ENCODE data around the gene BEND3.
A peak's percentile ranks its signal among the peaks of the same experiment; 100 is the strongest.
"Not testable (repeated sequence)": the region's sequence is repeated elsewhere in the genome, so short reads cannot be mapped to it uniquely, and the experiment has no call there.

The BEND3 gene

GRCh38 chr6:107129370-107129925 lies 14.1 kb upstream of the BEND3 start:
- DNase-seq (no peak), ATAC-seq (replicated peaks) (no peak)
- H3K27me3 Mint-ChIP-seq = no peaks in the 10 kb centered on the region
- no peaks in the 10 kb centered on the region for H3K9me3 Mint-ChIP-seq
- no peak overlapping the region for H3K4me3 Mint-ChIP-seq
- H3K27ac Mint-ChIP-seq = no peak overlapping the region
- no peaks in the 10 kb centered on the region for H3K36me3 Mint-ChIP-seq
- peaks cover 10 to 13% of the 10 kb centered on the region in 2 donors for H3K4me1 Mint-ChIP-seq

- Mint-ChIP-seq H3K27me3 (no peaks in the 10 kb centered on the region), H3K4me1 (peaks cover 10 to 13% of the 10 kb centered on the region in 2 donors), H3K36me3 (no peaks in the 10 kb centered on the region), H3K4me3 (no peak overlapping the region), H3K27ac (no peak overlapping the region), H3K9me3 (no peaks in the 10 kb centered on the region)
- ATAC-seq (replicated peaks) = no peak
- no peak for DNase-seq
Observed at GRCh38 chr6:107128577-107128976, 13.3 kb upstream of the BEND3 start.

DNA sequence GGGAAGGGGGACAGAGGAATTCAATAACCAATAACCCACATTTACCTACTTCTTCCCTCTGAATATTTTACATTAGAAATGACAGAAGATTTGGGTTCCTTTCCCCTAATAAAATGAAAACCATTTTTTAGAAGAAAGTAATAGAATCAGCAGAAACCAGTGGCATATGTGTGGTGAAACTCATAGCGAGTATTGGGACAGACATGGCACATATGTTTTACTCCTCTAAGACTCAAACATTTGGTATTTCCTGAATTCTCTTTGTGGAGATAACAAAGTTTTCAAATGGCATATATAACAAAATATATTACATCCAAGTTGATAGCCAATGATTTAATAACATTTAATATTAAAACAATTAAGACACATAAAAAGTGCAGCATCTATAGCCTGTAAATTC lies 12.9 kb upstream of the BEND3 start:
- no peak for DNase-seq
- peaks cover 10 to 13% of the 10 kb centered on the region in 2 donors for H3K4me1 Mint-ChIP-seq
- no peaks in the 10 kb centered on the region for H3K9me3 Mint-ChIP-seq
- ATAC-seq (replicated peaks) = no peak
- no peaks in the 10 kb centered on the region for H3K27me3 Mint-ChIP-seq
- H3K27ac Mint-ChIP-seq = no peak overlapping the region
- no peaks in the 10 kb centered on the region for H3K36me3 Mint-ChIP-seq
- H3K4me3 Mint-ChIP-seq = no peak overlapping the region

DNA sequence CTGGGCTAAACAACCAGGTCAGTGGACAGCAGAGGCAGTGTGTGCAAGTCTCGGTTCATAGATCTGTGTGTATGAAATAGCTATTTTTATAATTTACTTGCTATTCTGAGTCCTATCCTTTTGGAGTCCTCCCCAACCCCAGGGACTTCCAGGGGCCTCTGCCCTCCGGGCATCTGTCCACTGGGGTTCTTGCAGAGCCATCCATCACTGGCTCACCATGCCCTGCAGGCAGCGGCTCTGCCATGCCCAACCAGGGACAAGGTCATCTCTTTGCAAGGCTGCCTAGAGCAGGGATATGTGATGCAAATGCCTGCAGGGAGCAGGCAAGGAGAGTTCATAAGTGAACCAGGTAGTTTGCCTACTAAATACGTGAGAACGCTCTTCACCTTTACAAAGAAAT lies 10.5 kb upstream of the BEND3 start:
- Mint-ChIP-seq H3K27ac (no peak overlapping the region), H3K4me1 (peaks cover 13 to 19% of the 10 kb centered on the region in 2 donors), H3K36me3 (no peaks in the 10 kb centered on the region), H3K27me3 (no peaks in the 10 kb centered on the region), H3K9me3 (no peaks in the 10 kb centered on the region), H3K4me3 (no peak overlapping the region)
- no peak for DNase-seq
- ATAC-seq (replicated peaks) = no peak

DNA sequence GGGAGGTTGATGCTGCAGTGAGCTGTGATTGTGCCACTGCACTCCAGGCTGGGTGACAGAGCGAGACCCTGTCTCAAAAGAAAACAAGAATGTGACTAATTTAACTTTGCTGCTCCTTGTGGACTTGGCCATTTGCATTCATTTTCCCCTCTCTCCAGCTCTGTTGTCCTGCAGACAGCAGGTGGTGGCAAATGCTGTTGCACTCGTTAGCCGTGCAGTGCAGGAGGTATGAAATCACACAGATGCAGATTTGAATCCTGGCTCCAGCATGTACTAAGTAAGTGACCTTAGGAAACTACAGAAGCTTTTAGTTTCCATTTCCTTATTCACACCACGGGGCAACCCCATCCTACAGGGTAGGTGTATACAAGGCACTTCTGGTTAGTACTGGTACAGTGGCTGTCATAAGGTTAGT lies 9.6 kb upstream of the BEND3 start:
- Mint-ChIP-seq H3K9me3 (no peaks in the 10 kb centered on the region), H3K27me3 (no peaks in the 10 kb centered on the region), H3K27ac (peak overlapping the region; percentile 37), H3K4me3 (no peak overlapping the region), H3K36me3 (no peaks in the 10 kb centered on the region), H3K4me1 (peaks cover 13 to 19% of the 10 kb centered on the region in 2 donors)
- DNase-seq (no peak), ATAC-seq (replicated peaks) (peak; percentile 90 to 96)

- Mint-ChIP-seq H3K27ac (no peak overlapping the region), H3K27me3 (no peaks in the 10 kb centered on the region), H3K9me3 (no peaks in the 10 kb centered on the region), H3K4me3 (no peak overlapping the region), H3K4me1 (peaks cover 6 to 19% of the 10 kb centered on the region in 2 donors), H3K36me3 (no peaks in the 10 kb centered on the region)
- ATAC-seq (replicated peaks) (no peak), DNase-seq (no peak)
Observed at GRCh38 chr6:107123501-107123900, 8.2 kb upstream of the BEND3 start.

DNA sequence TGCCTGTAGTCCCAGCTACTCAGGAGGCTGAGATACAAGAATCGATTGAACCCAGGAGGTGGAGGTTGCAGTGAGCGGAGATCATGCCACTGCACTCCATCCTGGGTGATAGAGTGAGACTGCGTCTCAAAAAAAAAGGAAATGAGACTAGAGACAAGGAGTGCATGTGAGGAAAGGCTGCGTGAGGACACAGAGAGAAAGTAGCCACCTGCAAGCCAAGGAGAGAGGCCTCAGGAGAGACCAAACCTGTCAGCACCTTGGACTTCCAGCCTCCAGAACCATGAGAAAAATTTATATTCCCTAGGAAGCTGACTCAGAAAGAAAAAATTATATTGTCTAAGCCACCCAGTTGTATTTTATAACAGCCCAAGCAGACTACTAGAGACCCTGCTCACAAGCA lies 7.4 kb upstream of the BEND3 start:
- no peak for DNase-seq
- Mint-ChIP-seq H3K27ac (no peak overlapping the region), H3K9me3 (no peaks in the 10 kb centered on the region), H3K4me1 (peaks cover 6 to 19% of the 10 kb centered on the region in 2 donors), H3K4me3 (no peak overlapping the region), H3K36me3 (no peaks in the 10 kb centered on the region), H3K27me3 (no peaks in the 10 kb centered on the region)
- ATAC-seq (replicated peaks) = peak in 1 of 2 donors; percentile 51

- H3K4me3 Mint-ChIP-seq = no peak overlapping the region
- H3K27me3 Mint-ChIP-seq = no peaks in the 10 kb centered on the region
- no peaks in the 10 kb centered on the region for H3K9me3 Mint-ChIP-seq
- ATAC-seq (replicated peaks) (no peak), DNase-seq (no peak)
- H3K4me1 Mint-ChIP-seq = peaks cover 6 to 20% of the 10 kb centered on the region in 2 donors
- no peak overlapping the region for H3K27ac Mint-ChIP-seq
- no peaks in the 10 kb centered on the region for H3K36me3 Mint-ChIP-seq
Observed at GRCh38 chr6:107121964-107122495, 6.7 kb upstream of the BEND3 start.

DNA sequence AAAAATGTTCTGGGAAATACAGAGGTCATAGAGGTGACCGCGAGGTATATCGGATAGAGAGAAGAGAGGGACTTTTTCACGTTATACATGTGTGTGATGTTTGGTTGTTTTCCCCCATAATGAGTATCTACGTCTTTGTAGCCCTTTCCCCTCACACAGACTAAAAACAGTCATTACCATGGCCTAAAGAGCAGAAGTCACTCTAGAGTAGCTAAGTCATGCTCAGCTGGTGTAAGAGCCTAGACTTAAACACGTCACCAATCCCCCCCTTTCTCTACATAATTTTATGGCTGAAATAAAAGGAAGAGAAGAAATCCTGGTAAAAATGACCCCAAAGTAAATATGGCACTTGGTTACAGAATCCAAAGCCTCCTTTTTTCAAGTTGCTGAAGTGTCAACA lies 6.0 kb upstream of the BEND3 start:
- H3K4me3 Mint-ChIP-seq = no peak overlapping the region
- ATAC-seq (replicated peaks) (no peak), DNase-seq (no peak)
- no peaks in the 10 kb centered on the region for H3K36me3 Mint-ChIP-seq
- peaks cover 9 to 28% of the 10 kb centered on the region in 2 donors for H3K4me1 Mint-ChIP-seq
- H3K9me3 Mint-ChIP-seq = no peaks in the 10 kb centered on the region
- no peak overlapping the region for H3K27ac Mint-ChIP-seq
- no peaks in the 10 kb centered on the region for H3K27me3 Mint-ChIP-seq

- H3K4me1 Mint-ChIP-seq = peaks cover 10 to 28% of the 10 kb centered on the region in 2 donors
Observed at GRCh38 chr6:107120404-107120803, 5.1 kb upstream of the BEND3 start.

GRCh38 chr6:107118976-107119375 lies 3.7 kb upstream of the BEND3 start:
- Mint-ChIP-seq H3K27me3 (no peaks in the 10 kb centered on the region), H3K27ac (no peak overlapping the region), H3K9me3 (no peaks in the 10 kb centered on the region), H3K4me3 (no peak overlapping the region), H3K36me3 (no peaks in the 10 kb centered on the region), H3K4me1 (peaks cover 7 to 20% of the 10 kb centered on the region in 2 donors)
- DNase-seq = no peak
- ATAC-seq (replicated peaks) = no peak

More at GRCh38 chr6:107120404-107120803, 5.1 kb upstream of the BEND3 start:
- Mint-ChIP-seq H3K27me3 (no peaks in the 10 kb centered on the region), H3K36me3 (no peaks in the 10 kb centered on the region), H3K27ac (no peak overlapping the region), H3K4me3 (no peak overlapping the region), H3K9me3 (no peaks in the 10 kb centered on the region)
- no peak for DNase-seq
- no peak for ATAC-seq (replicated peaks)

DNA sequence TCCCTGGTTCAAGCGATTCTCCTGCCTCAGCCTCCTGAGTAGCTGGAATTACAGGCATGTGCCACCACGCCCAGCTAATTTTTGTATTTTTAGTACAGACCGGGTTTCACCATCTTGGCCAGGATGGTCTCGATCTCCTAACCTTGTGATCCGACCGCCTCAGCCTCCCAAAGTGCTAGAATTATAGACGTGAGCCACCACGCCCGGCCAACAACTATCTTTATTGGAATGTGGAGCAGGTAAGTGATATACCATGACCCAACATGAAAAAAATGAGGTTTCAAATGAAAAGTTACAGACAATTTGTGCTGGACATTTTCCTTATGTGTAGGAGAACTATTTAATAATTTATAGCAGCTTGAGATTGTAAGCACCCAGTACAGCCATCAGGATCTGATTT lies 3.2 kb upstream of the BEND3 start:
- H3K4me3 Mint-ChIP-seq; H3K9me3 Mint-ChIP-seq; ATAC-seq (replicated peaks); H3K36me3 Mint-ChIP-seq; DNase-seq; H3K27me3 Mint-ChIP-seq; H3K27ac Mint-ChIP-seq: not testable (repeated sequence)
- peaks cover 9 to 24% of the 10 kb centered on the region in 2 donors for H3K4me1 Mint-ChIP-seq

GRCh38 chr6:107116931-107117330 lies 1.6 kb upstream of the BEND3 start:
- Mint-ChIP-seq H3K4me1 (peaks cover 8 to 21% of the 10 kb centered on the region in 2 donors), H3K9me3 (no peaks in the 10 kb centered on the region), H3K4me3 (peak overlapping the region; percentile 80 to 82), H3K27ac (peak overlapping the region; percentile 81), H3K36me3 (no peaks in the 10 kb centered on the region), H3K27me3 (no peaks in the 10 kb centered on the region)
- DNase-seq = no peak
- no peak for ATAC-seq (replicated peaks)

- Mint-ChIP-seq H3K4me1 (peaks cover 8 to 21% of the 10 kb centered on the region in 2 donors), H3K4me3 (peak overlapping the region; percentile 80 to 82), H3K27ac (peak overlapping the region; percentile 81), H3K27me3 (no peaks in the 10 kb centered on the region), H3K36me3 (no peaks in the 10 kb centered on the region), H3K9me3 (no peaks in the 10 kb centered on the region)
- DNase-seq (peak; percentile 20), ATAC-seq (replicated peaks) (peak; percentile 52 to 57)
Observed at GRCh38 chr6:107116328-107116892, 1.1 kb upstream of the BEND3 start.

- ATAC-seq (replicated peaks) = peak; percentile 35 to 39
- no peaks in the 10 kb centered on the region for H3K27me3 Mint-ChIP-seq
Observed at GRCh38 chr6:107115695-107116327, 496 bp upstream of the BEND3 start.

More at GRCh38 chr6:107115695-107116327, 496 bp upstream of the BEND3 start:
- DNase-seq = peak; percentile 18
- Mint-ChIP-seq H3K9me3 (no peaks in the 10 kb centered on the region), H3K4me3 (peak overlapping the region; percentile 80 to 82), H3K4me1 (peaks cover 8 to 21% of the 10 kb centered on the region in 2 donors), H3K27ac (peak overlapping the region; percentile 81), H3K36me3 (no peaks in the 10 kb centered on the region)
